Retinal pigment epithelial cell (primary cell): Measurements from ENCODE around the gene MYLK.

Experiments used
- DNase-seq: peaks from one replicate; pipeline ENCODE4 v3.0.0-alpha.2; 2010; ENCODE audit warnings: low read depth
- H3K4me3 ChIP-seq: 2 replicates; pipeline ENCODE4 v1.5.1; 2011; ENCODE audit warnings: mild to moderate bottlenecking, low read length, control low read depth, moderate library complexity
- CTCF ChIP-seq: conservative IDR thresholded peaks from 2 replicates; pipeline ENCODE4 v1.5.1; 2011; ENCODE audit warnings: low read depth, low read length, control low read depth, inconsistent platforms

MYLK gene

GRCh38 chr3:123571264-123571972, 312.7 kb downstream of the MYLK start:
- TF ChIP-seq CTCF, result no peak
- no peak for DNase-seq
- no peak overlapping the region for H3K4me3 ChIP-seq

GRCh38 chr3:123568875-123569274, 315.3 kb downstream of the MYLK start:
- TF ChIP-seq CTCF, result no peak
- no peak overlapping the region for H3K4me3 ChIP-seq
- no peak for DNase-seq

GRCh38 chr3:123568034-123568433, 316.1 kb downstream of the MYLK start:
- H3K4me3 ChIP-seq, result no peak overlapping the region
- DNase-seq, result no peak
- no peak for TF ChIP-seq CTCF

- TF ChIP-seq CTCF, result no peak
- DNase-seq, result no peak
- H3K4me3 ChIP-seq, result no peak overlapping the region
These were observed 320.1 kb downstream of the MYLK start for GRCh38 chr3:123564056-123564455.

GRCh38 chr3:123562547-123562946, 321.6 kb downstream of the MYLK start:
- no peak for TF ChIP-seq CTCF
- no peak for DNase-seq
- H3K4me3 ChIP-seq, result no peak overlapping the region

GRCh38 chr3:123561188-123561587, 322.9 kb downstream of the MYLK start:
- H3K4me3 ChIP-seq, result no peak overlapping the region
- no peak for DNase-seq
- no peak for TF ChIP-seq CTCF
